PC-3 (cell line): Measurements from ENCODE around the gene PHAX. TPM values are rescaled to one million over a fixed set of nuclear protein-coding genes. Genes with fewer than 3 reads are reported as not detected.

Experiments used
- ATAC-seq: fragments of 200-7000 bp; cut with Tn5 transposase; 2 replicates; pipeline ENCODE4 v1.9.1; 2020; ENCODE audit warnings: mild to moderate bottlenecking, moderate library complexity
- BruUV-seq: library from RNA; stranded (reverse); fragments of 400-500 nt; replicated peaks from 2 replicates; lab custom pipeline; 2021; lab: Mats Ljungman, UMichigan
- CTCF ChIA-PET: fragments of 300-600 bp; sonication (Branson Sonifier 250); formaldehyde crosslinking; loops from one replicate; lab custom pipeline; 2022; ENCODE audit warnings: antibody characterized with exemption; lab: Charles Lee
- POLR2A ChIA-PET: fragments of 300-600 bp; sonication (Branson Sonifier 250); formaldehyde crosslinking; loops from one replicate; lab custom pipeline; 2022; ENCODE audit warnings: antibody characterized with exemption; ENCODE audit not compliant: unreplicated experiment; lab: Charles Lee
- DNase-seq: peaks from one replicate; pipeline ENCODE4 v3.0.0-alpha.2; 2015
- H2AFZ ChIP-seq: fragments of 300-600 bp; sonication (generic); 2 replicates; pipeline ENCODE4 v1.6.0; 2016; ENCODE audit warnings: antibody characterized with exemption, low read length
- H3F3A ChIP-seq: fragments of 300-600 bp; sonication (generic); one replicate; pipeline ENCODE4 v1.6.0; 2017; ENCODE audit warnings: antibody characterized with exemption, low read length, control low read depth, mild to moderate bottlenecking; ENCODE audit not compliant: unreplicated experiment
- H3K27ac ChIP-seq: fragments of 300-600 bp; sonication (generic); 2 replicates; pipeline ENCODE4 v1.5.1; 2016; ENCODE audit warnings: mild to moderate bottlenecking, low read length
- H3K27me3 ChIP-seq: fragments of 300-600 bp; sonication (generic); 2 replicates; pipeline ENCODE4 v1.6.1; 2016; ENCODE audit warnings: low read length, mixed read lengths
- H3K36me3 ChIP-seq: fragments of 300-600 bp; sonication (generic); 2 replicates; pipeline ENCODE4 v1.6.1; 2016; ENCODE audit warnings: low read depth, mixed run types, low read length, mixed read lengths
- H3K4me1 ChIP-seq: fragments of 300-600 bp; sonication (generic); 2 replicates; pipeline ENCODE4 v1.5.1; 2016; ENCODE audit warnings: low read length; ENCODE audit not compliant: insufficient read depth
- H3K4me2 ChIP-seq: fragments of 300-600 bp; sonication (generic); 2 replicates; pipeline ENCODE4 v1.6.0; 2016; ENCODE audit warnings: low read length
- H3K4me3 ChIP-seq: fragments of 300-600 bp; sonication (generic); 2 replicates; pipeline ENCODE4 v1.5.1; 2016; ENCODE audit warnings: mild to moderate bottlenecking, low read length, mixed read lengths
- H3K79me2 ChIP-seq: fragments of 300-600 bp; sonication (generic); 2 replicates; pipeline ENCODE4 v1.6.1; 2017; ENCODE audit warnings: low read length, mixed read lengths
- H3K9ac ChIP-seq: fragments of 300-600 bp; sonication (generic); 2 replicates; pipeline ENCODE4 v1.6.0; 2016; ENCODE audit warnings: mild to moderate bottlenecking, low read length
- H3K9me2 ChIP-seq: fragments of 300-600 bp; sonication (generic); replicated peaks from 2 replicates; pipeline ENCODE4 v1.6.1; 2016; ENCODE audit warnings: mixed run types, low read length, mixed read lengths
- H3K9me3 ChIP-seq: fragments of 300-600 bp; sonication (generic); 2 replicates; pipeline ENCODE4 v1.6.1; 2016; ENCODE audit warnings: low read length, mixed read lengths
- H4K20me1 ChIP-seq: fragments of 300-600 bp; sonication (generic); 2 replicates; pipeline ENCODE4 v1.6.1; 2016; ENCODE audit warnings: low read length, mixed read lengths
- CTCF ChIP-seq: fragments of 300-600 bp; sonication (generic); conservative IDR thresholded peaks from 2 replicates; pipeline ENCODE4 v1.5.1; 2017; ENCODE audit warnings: antibody characterized with exemption, low read depth, mild to moderate bottlenecking, low read length
- EZH2 ChIP-seq: fragments of 300-600 bp; sonication (generic); IDR thresholded peaks from one replicate; pipeline ENCODE4 v1.6.1; 2017; ENCODE audit warnings: antibody characterized with exemption, mild to moderate bottlenecking, low read length; ENCODE audit not compliant: unreplicated experiment
- EZH2phosphoT487 ChIP-seq: fragments of 300-600 bp; sonication (generic); IDR thresholded peaks from 2 replicates; pipeline ENCODE4 v1.6.1; 2018; ENCODE audit warnings: mild to moderate bottlenecking, antibody characterized with exemption, low read length, borderline replicate concordance
- intact Hi-C: fragments of 100-400 bp; cut with micrococcal nuclease; formaldehyde crosslinking; loops from 2 replicates; pipeline ENCODE4 v1.9.0; 2023
- total RNA-seq: library from RNA; depleted of rRNA; stranded (reverse); fragments of >200 nt; gene quantifications from 2 replicates; pipeline ENCODE4 v1.2.3, GENCODE V29; 2014

PHAX gene
- total RNA-seq, 1 experiment from 2014 or later, result 40.3 TPM

GRCh38 chr5:126674145-126674544 is 73.4 kb downstream of the PHAX start:
- POLR2A ChIA-PET, result no interaction called here
- CTCF ChIA-PET, result no interaction called here

GRCh38 chr5:126675338-126675737 is 74.6 kb downstream of the PHAX start:
- no peak overlapping the region for H3K27ac ChIP-seq
- H3K36me3 ChIP-seq, result no peaks in the 10 kb centered on the region
- no peaks in the 10 kb centered on the region for H4K20me1 ChIP-seq
- no peak for DNase-seq
- TF ChIP-seq EZH2phosphoT487 (no peak), CTCF (no peak), EZH2 (no peak)
- H3K9me2 ChIP-seq, result no peaks in the 10 kb centered on the region
- no peaks in the 10 kb centered on the region for H3F3A ChIP-seq
- no peak for ATAC-seq
- BruUV-seq, result no TSS peak
- CTCF ChIA-PET, result interaction anchor here (0.7 to 1.1 kb wide), 3 partner anchors 17 to 127 kb away, joined by 3 to 6 read pairs (median 5); no protein-coding TSS in a partner anchor
- intact Hi-C loops, result no loop called here
- H3K9me3 ChIP-seq, result no peaks in the 10 kb centered on the region
- H3K4me3 ChIP-seq, result no peak overlapping the region
- no peak overlapping the region for H2AFZ ChIP-seq
- H3K9ac ChIP-seq, result no peak overlapping the region
- POLR2A ChIA-PET, result no interaction called here
- no peaks in the 10 kb centered on the region for H3K4me1 ChIP-seq
- no peaks in the 10 kb centered on the region for H3K27me3 ChIP-seq
- H3K4me2 ChIP-seq, result no peak overlapping the region
- H3K79me2 ChIP-seq, result no peaks in the 10 kb centered on the region

More at GRCh38 chr5:126674145-126674544, 73.4 kb downstream of the PHAX start:
- TF ChIP-seq EZH2, result no peak
- TF ChIP-seq EZH2phosphoT487, result no peak
- no peak for TF ChIP-seq CTCF
- Histone ChIP-seq H3K36me3 (no peaks in the 10 kb centered on the region), H3K9me3 (no peaks in the 10 kb centered on the region), H3K27me3 (no peaks in the 10 kb centered on the region), H3K4me1 (no peaks in the 10 kb centered on the region), H4K20me1 (no peaks in the 10 kb centered on the region), H3K9ac (no peak overlapping the region), H3K79me2 (no peaks in the 10 kb centered on the region), H3K9me2 (no peaks in the 10 kb centered on the region), H3K4me3 (no peak overlapping the region), H3K27ac (no peak overlapping the region), H3F3A (no peaks in the 10 kb centered on the region), H3K4me2 (no peak overlapping the region), H2AFZ (no peak overlapping the region)
- intact Hi-C loops, result no loop called here
- DNase-seq (no peak), ATAC-seq (no peak)
- BruUV-seq, result no TSS peak

- peak; percentile 78 for DNase-seq
- Histone ChIP-seq H3K36me3 (no peaks in the 10 kb centered on the region), H2AFZ (no peak overlapping the region), H3K9me3 (no peaks in the 10 kb centered on the region), H3K4me2 (no peak overlapping the region), H4K20me1 (no peaks in the 10 kb centered on the region), H3K4me1 (no peaks in the 10 kb centered on the region), H3K4me3 (no peak overlapping the region), H3K79me2 (no peaks in the 10 kb centered on the region), H3K27ac (no peak overlapping the region), H3K9ac (no peak overlapping the region), H3K9me2 (no peaks in the 10 kb centered on the region), H3F3A (no peaks in the 10 kb centered on the region), H3K27me3 (no peaks in the 10 kb centered on the region)
- ATAC-seq, result peak; percentile 50
- no TSS peak for BruUV-seq
- intact Hi-C loops, result loop anchor here (1.0 kb wide), 2 partner anchors 104 to 126 kb away; no protein-coding TSS in a partner anchor
- TF ChIP-seq EZH2 (no peak), EZH2phosphoT487 (no peak), CTCF (peak; percentile 85)
- POLR2A ChIA-PET, result no interaction called here
- CTCF ChIA-PET, result interaction anchor here (0.7 to 1.1 kb wide), 3 partner anchors 18 to 126 kb away, joined by 3 to 6 read pairs (median 5); no protein-coding TSS in a partner anchor
These were observed 75.5 kb downstream of the PHAX start for GRCh38 chr5:126676195-126676624.
